Right atrium auricular region (tissue), 2 donors: ENCODE measurements around the gene HRH3. TPM values are rescaled to one million over a fixed set of nuclear protein-coding genes. Genes with fewer than 3 reads are reported as not detected.

Experiments
- DNase-seq: peaks from one replicate; pipeline ENCODE4 v3.0.0-alpha.2; 2019; ENCODE audit warnings: low spot score
- H3K27ac ChIP-seq, 2 donors: fragments of 200-600 bp; sonication (generic); 1 replicate in 1 of 2; 2 replicates in 1 of 2; pipeline ENCODE4 v1.5.1; 2016 to 2019
- H3K27me3 ChIP-seq, 2 donors: fragments of 200-600 bp; sonication (generic); one replicate each; pipeline versions ENCODE4 v1.5.1 to v1.6.0; 2017 to 2019
- H3K36me3 ChIP-seq: fragments of 200-600 bp; sonication (generic); one replicate; pipeline ENCODE4 v1.5.1; 2016
- H3K4me1 ChIP-seq, 2 donors: fragments of 200-600 bp; sonication (generic); one replicate each; pipeline versions ENCODE4 v1.5.1 to v1.6.0; 2017 to 2019
- H3K4me3 ChIP-seq, 2 donors: fragments of 200-600 bp; sonication (generic); 1 replicate in 1 of 2; 2 replicates in 1 of 2; pipeline ENCODE4 v1.5.1; 2017 to 2019; ENCODE audit warnings: mild to moderate bottlenecking in 1 of 2, moderate library complexity in 1 of 2
- H3K9me3 ChIP-seq, 2 donors: fragments of 200-600 bp; sonication (generic); one replicate each; pipeline ENCODE4 v1.5.1; 2019
- CTCF ChIP-seq, 2 donors: fragments of 200-600 bp; sonication (generic); IDR thresholded peaks; one replicate each; pipeline ENCODE4 v1.5.1; 2019; ENCODE audit warnings: antibody characterized with exemption in 2 of 2
- total RNA-seq, 2 donors: library from RNA; depleted of rRNA; stranded (reverse); fragments of >200 nt; gene quantifications; one replicate each; pipeline ENCODE4 v1.1.0, GENCODE V29; 2016

The HRH3 gene
- total RNA-seq, 2 donors from 2014 or later = not detected

GRCh38 chr20:62216636-62217566, 3.2 kb downstream of the HRH3 start:
- peaks cover 0 to 22% of the 10 kb centered on the region in 2 donors for H3K4me1 ChIP-seq
- DNase-seq = no peak
- no peak overlapping the region for H3K4me3 ChIP-seq
- H3K27ac ChIP-seq = no peak overlapping the region
- TF ChIP-seq CTCF (IDR thresholded peaks at IDR 0.05) = no peak
- no peaks in the 10 kb centered on the region for H3K9me3 ChIP-seq
- peaks cover 11 to 27% of the 10 kb centered on the region in 2 donors for H3K27me3 ChIP-seq
- no peaks in the 10 kb centered on the region for H3K36me3 ChIP-seq

- Histone ChIP-seq H3K4me3 (no peak overlapping the region), H3K27ac (no peak overlapping the region), H3K27me3 (peaks cover 8 to 22% of the 10 kb centered on the region in 2 donors), H3K9me3 (no peaks in the 10 kb centered on the region), H3K36me3 (no peaks in the 10 kb centered on the region), H3K4me1 (peaks cover 0 to 19% of the 10 kb centered on the region in 2 donors)
- TF ChIP-seq CTCF (IDR thresholded peaks at IDR 0.05) = no peak
- no peak for DNase-seq
These were observed 4.0 kb downstream of the HRH3 start for GRCh38 chr20:62215991-62216635.

- H3K9me3 ChIP-seq = no peaks in the 10 kb centered on the region
These were observed 4.8 kb downstream of the HRH3 start for GRCh38 chr20:62215020-62215990.

GRCh38 chr20:62214067-62214466, 6.0 kb downstream of the HRH3 start:
- Histone ChIP-seq H3K36me3 (no peaks in the 10 kb centered on the region), H3K27ac (no peak overlapping the region), H3K4me3 (no peak overlapping the region), H3K4me1 (peaks cover 0 to 4% of the 10 kb centered on the region in 2 donors), H3K27me3 (peaks cover 2 to 9% of the 10 kb centered on the region in 2 donors), H3K9me3 (no peaks in the 10 kb centered on the region)
- TF ChIP-seq CTCF (IDR thresholded peaks at IDR 0.05) = no peak
- no peak for DNase-seq

More at GRCh38 chr20:62215020-62215990, 4.8 kb downstream of the HRH3 start:
- Histone ChIP-seq H3K4me1 (peaks cover 0 to 11% of the 10 kb centered on the region in 2 donors), H3K36me3 (no peaks in the 10 kb centered on the region), H3K27me3 (peaks cover 2 to 13% of the 10 kb centered on the region in 2 donors), H3K27ac (no peak overlapping the region), H3K4me3 (no peak overlapping the region)
- TF ChIP-seq CTCF (IDR thresholded peaks at IDR 0.05) = no peak
- DNase-seq = no peak

- Histone ChIP-seq H3K27ac (no peak overlapping the region), H3K36me3 (no peaks in the 10 kb centered on the region), H3K4me3 (no peak overlapping the region), H3K9me3 (no peaks in the 10 kb centered on the region), H3K4me1 (no peaks in the 10 kb centered on the region), H3K27me3 (peaks cover 0 to 2% of the 10 kb centered on the region in 2 donors)
- no peak for DNase-seq
- no peak for TF ChIP-seq CTCF (IDR thresholded peaks at IDR 0.05)
These were observed 7.8 kb downstream of the HRH3 start for GRCh38 chr20:62212299-62212698.
